ENCODE data around the gene USP37. TPM values are rescaled to one million over a fixed set of nuclear protein-coding genes. Genes with fewer than 3 reads are reported as not detected.

USP37 gene
- total RNA-seq, 2 donors from 2014 or later, result 6.0 to 14.5 TPM

DNA sequence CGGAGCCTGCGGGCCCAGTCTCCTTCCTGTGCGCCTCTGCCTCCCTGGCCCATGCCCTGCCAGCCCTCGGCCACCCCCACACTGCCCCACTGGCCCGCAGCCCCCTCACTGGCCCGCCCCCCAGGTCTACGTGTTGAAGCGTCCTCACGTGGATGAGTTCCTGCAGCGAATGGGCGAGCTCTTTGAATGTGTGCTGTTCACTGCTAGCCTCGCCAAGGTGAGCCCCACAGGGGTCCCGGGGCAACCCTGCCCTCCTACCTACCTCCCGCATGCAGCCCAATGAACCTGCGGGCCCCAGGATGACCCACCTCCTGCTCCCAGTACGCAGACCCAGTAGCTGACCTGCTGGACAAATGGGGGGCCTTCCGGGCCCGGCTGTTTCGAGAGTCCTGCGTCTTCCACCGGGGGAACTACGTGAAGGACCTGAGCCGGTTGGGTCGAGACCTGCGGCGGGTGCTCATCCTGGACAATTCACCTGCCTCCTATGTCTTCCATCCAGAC lies 165.2 kb downstream of the USP37 start:
- no peak for DNase-seq

DNA sequence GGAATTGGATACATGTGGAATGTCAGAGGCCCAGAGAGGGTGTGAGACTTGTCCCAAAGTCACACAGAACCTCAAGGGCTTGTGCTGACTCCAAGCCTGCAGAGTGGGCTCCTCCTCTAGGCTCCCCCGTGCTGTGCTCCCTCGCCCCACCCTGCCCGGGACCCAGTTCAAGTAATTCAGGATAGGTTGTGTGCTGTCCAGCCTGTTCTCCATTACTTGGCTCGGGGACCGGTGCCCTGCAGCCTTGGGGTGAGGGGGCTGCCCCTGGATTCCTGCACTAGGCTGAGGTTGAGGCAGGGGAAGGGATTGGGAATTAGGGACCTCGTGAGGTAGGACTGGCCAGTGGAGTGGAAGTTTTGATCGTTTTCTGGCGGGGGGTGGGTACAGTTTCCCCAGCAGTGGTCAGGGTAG lies 165.7 kb downstream of the USP37 start:
- Histone ChIP-seq H3K4me1 (peaks cover 66% of the 10 kb centered on the region), H3K36me3 (replicated peaks in 1 of 2; ENCODE audit: insufficient read depth in 1 of 2, low read depth in 2 of 2) (peaks cover 7 to 14% of the 10 kb centered on the region in 2 donors), H3K9me3 (no peaks in the 10 kb centered on the region), H3K4me3 (no peak overlapping the region), H3K27me3 (no peaks in the 10 kb centered on the region), H3K27ac (peak overlapping the region in 2 of 4 donors; percentile 42 to 95)
- WGBS, 2 donors, result 65 to 90% methylated on average over 4 to 8 of the region's 8 CpGs
- DNase-seq (no peak), ATAC-seq (no peak)
- TF ChIP-seq POLR2A (IDR thresholded peaks at IDR 0.05), result no peak
- intact Hi-C loops (cut with DNase I), result no loop called here

More for the DNA sequence above, 165.2 kb downstream of the USP37 start:
- Histone ChIP-seq H3K4me3 (no peak overlapping the region), H3K9me3 (no peaks in the 10 kb centered on the region), H3K27ac (peak overlapping the region in 2 of 4 donors; percentile 42 to 95), H3K27me3 (no peaks in the 10 kb centered on the region), H3K36me3 (replicated peaks in 1 of 2; ENCODE audit: insufficient read depth in 1 of 2, low read depth in 2 of 2) (peaks cover 7 to 14% of the 10 kb centered on the region in 2 donors), H3K4me1 (peaks cover 66% of the 10 kb centered on the region)
- TF ChIP-seq, protein P1, sequence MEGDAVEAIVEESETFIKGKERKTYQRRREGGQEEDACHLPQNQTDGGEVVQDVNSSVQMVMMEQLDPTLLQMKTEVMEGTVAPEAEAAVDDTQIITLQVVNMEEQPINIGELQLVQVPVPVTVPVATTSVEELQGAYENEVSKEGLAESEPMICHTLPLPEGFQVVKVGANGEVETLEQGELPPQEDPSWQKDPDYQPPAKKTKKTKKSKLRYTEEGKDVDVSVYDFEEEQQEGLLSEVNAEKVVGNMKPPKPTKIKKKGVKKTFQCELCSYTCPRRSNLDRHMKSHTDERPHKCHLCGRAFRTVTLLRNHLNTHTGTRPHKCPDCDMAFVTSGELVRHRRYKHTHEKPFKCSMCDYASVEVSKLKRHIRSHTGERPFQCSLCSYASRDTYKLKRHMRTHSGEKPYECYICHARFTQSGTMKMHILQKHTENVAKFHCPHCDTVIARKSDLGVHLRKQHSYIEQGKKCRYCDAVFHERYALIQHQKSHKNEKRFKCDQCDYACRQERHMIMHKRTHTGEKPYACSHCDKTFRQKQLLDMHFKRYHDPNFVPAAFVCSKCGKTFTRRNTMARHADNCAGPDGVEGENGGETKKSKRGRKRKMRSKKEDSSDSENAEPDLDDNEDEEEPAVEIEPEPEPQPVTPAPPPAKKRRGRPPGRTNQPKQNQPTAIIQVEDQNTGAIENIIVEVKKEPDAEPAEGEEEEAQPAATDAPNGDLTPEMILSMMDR (IDR thresholded peaks at IDR 0.05), result no peak
- no peak for TF ChIP-seq POLR2A (IDR thresholded peaks at IDR 0.05)
- WGBS, 2 donors, result 83% methylated on average over 6 to 19 of the region's 26 CpGs
- intact Hi-C loops (cut with DNase I), result no loop called here
- ATAC-seq, result no peak

DNA sequence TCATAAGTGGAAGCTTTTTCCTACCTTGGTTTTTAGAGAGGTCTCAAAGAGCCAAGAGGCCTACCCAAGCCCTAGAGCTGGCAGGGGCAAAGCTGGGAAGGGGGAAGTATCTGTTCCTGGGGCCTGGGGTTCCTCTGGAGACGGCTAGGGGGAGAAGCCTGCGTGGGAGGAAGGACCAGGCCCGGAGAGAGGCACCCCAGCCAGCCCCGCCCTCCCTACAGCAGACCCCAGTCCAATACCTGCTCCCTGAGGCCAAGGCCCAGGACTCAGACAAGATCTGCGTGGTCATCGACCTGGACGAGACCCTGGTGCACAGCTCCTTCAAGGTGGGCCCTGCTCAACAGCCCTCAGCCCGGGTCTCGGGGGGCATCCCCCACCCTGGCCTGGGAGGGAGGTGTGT lies 166.3 kb downstream of the USP37 start:
- peaks cover 66% of the 10 kb centered on the region for H3K4me1 ChIP-seq
- H3K27ac ChIP-seq, result peak overlapping the region in 3 of 4 donors; percentile 95 to 100 (median 99)

DNA sequence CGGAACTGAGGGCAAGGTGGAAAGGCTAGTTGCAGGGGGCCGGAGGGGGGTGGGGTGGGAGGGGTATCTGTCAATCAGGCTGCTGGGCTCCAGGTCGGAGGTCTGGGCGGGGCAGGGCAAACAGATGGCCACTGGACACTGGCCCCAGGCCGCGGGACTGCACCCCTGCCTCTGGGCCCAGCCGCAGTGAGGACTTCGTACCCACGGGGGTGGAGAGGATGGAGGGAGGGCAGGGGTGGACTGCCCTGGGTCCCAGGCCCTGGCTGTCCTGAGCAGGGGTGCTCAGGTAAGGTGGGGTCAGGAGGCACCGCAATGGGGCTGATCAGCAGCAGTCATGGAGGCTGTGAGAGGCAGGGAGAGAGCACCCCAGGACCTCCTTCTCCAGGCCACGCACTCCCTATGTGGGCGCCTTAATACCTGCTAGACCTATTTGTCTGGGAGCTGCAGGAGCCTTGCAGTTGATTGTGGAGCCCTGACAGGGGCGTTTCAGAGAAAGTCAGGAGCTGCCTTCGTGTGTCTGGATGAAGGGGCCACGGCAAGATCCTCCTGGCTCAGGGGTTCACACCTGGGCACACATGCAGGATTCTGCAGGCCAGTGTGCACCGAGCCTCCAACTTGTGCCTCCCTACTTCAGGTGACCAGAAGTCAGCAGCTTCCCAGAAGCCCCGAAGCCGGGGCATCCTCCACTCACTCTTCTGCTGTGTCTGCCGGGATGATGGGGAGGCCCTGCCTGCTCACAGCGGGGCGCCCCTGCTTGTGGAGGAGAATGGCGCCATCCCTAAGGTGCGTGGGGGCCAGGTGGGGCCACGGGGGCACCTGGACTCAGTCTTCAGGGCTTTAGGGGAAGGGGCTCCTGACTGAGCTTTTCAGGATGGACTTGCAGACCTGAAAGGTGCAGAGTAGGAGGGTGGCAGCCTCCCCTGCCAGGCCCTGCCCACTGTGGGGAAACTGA lies 166.9 kb downstream of the USP37 start:
- no peak for ATAC-seq

More for the DNA sequence above, 166.3 kb downstream of the USP37 start:
- Histone ChIP-seq H3K36me3 (replicated peaks in 1 of 2; ENCODE audit: insufficient read depth in 1 of 2, low read depth in 2 of 2) (peaks cover 7 to 14% of the 10 kb centered on the region in 2 donors), H3K27me3 (no peaks in the 10 kb centered on the region), H3K4me3 (no peak overlapping the region), H3K9me3 (no peaks in the 10 kb centered on the region)
- 64% methylated on average over 9 of the region's 9 CpGs; no CpG with 5 or more reads in 1 of the 2 donors for WGBS, 2 donors
- ATAC-seq (no peak), DNase-seq (peak in 1 of 4 donors; percentile 24)
- intact Hi-C loops (cut with DNase I), result no loop called here
- TF ChIP-seq POLR2A (IDR thresholded peaks at IDR 0.05), result no peak
- TF ChIP-seq, protein P1 (IDR thresholded peaks at IDR 0.05), result no peak

More for the DNA sequence above, 166.9 kb downstream of the USP37 start:
- Histone ChIP-seq H3K4me1 (peaks cover 68% of the 10 kb centered on the region), H3K27me3 (no peaks in the 10 kb centered on the region), H3K9me3 (no peaks in the 10 kb centered on the region), H3K36me3 (replicated peaks in 1 of 2; ENCODE audit: insufficient read depth in 1 of 2, low read depth in 2 of 2) (peaks cover 7 to 14% of the 10 kb centered on the region in 2 donors), H3K27ac (peak overlapping the region; percentile 95 to 100 (median 98)), H3K4me3 (peak overlapping the region; percentile 90 to 98)
- DNase-seq, result peak; percentile 39 to 54 (median 48)
- intact Hi-C loops (cut with DNase I), result no loop called here
- TF ChIP-seq, protein P1 (IDR thresholded peaks at IDR 0.05), result no peak
- no peak for TF ChIP-seq POLR2A (IDR thresholded peaks at IDR 0.05)
- 19 to 24% methylated on average over 8 to 22 of the region's 24 CpGs for WGBS, 2 donors

MicroRNAs encoded within 50 kb of the gene (microRNA counts, 767-probe panel; counts per million panel counts)
- microRNA hsa-miR-26b-5p, result 6,745 to 11,044 counts per million in 2 donors

Small RNA genes within 50 kb of the gene (microRNA-seq; reads per million reads assigned to microRNA genes)
- 43,894 to 46,070 reads per million in 2 donors for gene MIR26B (ENCODE audit: borderline number of aligned reads in 2 of 2, borderline replicate concordance in 2 of 2)

Small RNA genes within 50 kb of the gene (small RNA-seq; reads per million reads assigned to genes)
- gene MIR26B (101 reads per million, percentile 96 among the genes with 10 or more reads in this experiment), gene RNU6-136P (not detected)

Other genes starting within 250 kb of the USP37 start
- under 1 TPM; 0.33 to 0.52 TPM for gene CATIP, start 211.5 kb downstream of the USP37 start, total RNA-seq
- 1 to 10 TPM; 3.0 to 7.3 TPM for gene SLC11A1, start 186.1 kb downstream of the USP37 start, total RNA-seq
- 10 to 100 TPM; 67.2 to 98.9 TPM for gene CTDSP1, start 168.5 kb downstream of the USP37 start, total RNA-seq
- gene VIL1, start 149.2 kb downstream of the USP37 start, total RNA-seq, result 10 to 100 TPM; 15.3 to 15.8 TPM
- gene CNOT9, start 488 bp upstream of the USP37 start, total RNA-seq, result 10 to 100 TPM; 12.9 to 17.6 TPM
- under 1 TPM in 1 of 2 donors, not detected in 1; 0.52 TPM for gene PLCD4, start 39.5 kb upstream of the USP37 start, total RNA-seq
- gene ZNF142, start 91.3 kb upstream of the USP37 start, total RNA-seq, result 10 to 100 TPM; 12.2 to 14.3 TPM
- 10 to 100 TPM; 34.2 to 64.3 TPM for gene BCS1L, start 91.3 kb upstream of the USP37 start, total RNA-seq
- 10 to 100 TPM in 1 of 2 donors, 1 to 10 TPM in 1; 3.0 to 14.8 TPM for gene RNF25, start 103.7 kb upstream of the USP37 start, total RNA-seq
- 10 to 100 TPM; 35.0 to 57.4 TPM for gene STK36, start 103.7 kb upstream of the USP37 start, total RNA-seq
- gene TTLL4, start 142.5 kb upstream of the USP37 start, total RNA-seq, result 10 to 100 TPM in 1 of 2 donors, 1 to 10 TPM in 1; 9.1 to 31.3 TPM
- gene CYP27A1, start 213.8 kb upstream of the USP37 start, total RNA-seq, result 1 to 10 TPM; 9.3 to 9.9 TPM

Measured in body of pancreas (tissue), 4 donors.